WTC11 (cell line): ENCODE data around the gene KRT79.

Experiments
- ATF2 ChIP-seq: sonication (generic); formaldehyde crosslinking; IDR thresholded peaks from 2 replicates; pipeline ENCODE4 v1.8.1; 2022; ENCODE audit warnings: low read depth, missing genetic modification reagents, borderline replicate concordance
- ATF3 ChIP-seq: sonication (generic); formaldehyde crosslinking; conservative IDR thresholded peaks from 2 replicates; pipeline ENCODE4 v1.8.1; 2022; ENCODE audit warnings: mild to moderate bottlenecking, missing genetic modification reagents
- CBFB ChIP-seq: sonication (generic); formaldehyde crosslinking; IDR thresholded peaks from 2 replicates; pipeline ENCODE4 v1.8.1; 2022; ENCODE audit warnings: mild to moderate bottlenecking, low read depth, missing genetic modification reagents
- CREB1 ChIP-seq: sonication (generic); formaldehyde crosslinking; IDR thresholded peaks from 2 replicates; pipeline ENCODE4 v1.8.0; 2023; ENCODE audit warnings: mild to moderate bottlenecking, missing genetic modification reagents
- CREM ChIP-seq: sonication (generic); formaldehyde crosslinking; IDR thresholded peaks from 2 replicates; pipeline ENCODE4 v1.8.1; 2022; ENCODE audit warnings: mild to moderate bottlenecking, missing genetic modification reagents, moderate library complexity
- FOXP1 ChIP-seq: sonication (generic); formaldehyde crosslinking; IDR thresholded peaks from 2 replicates; pipeline ENCODE4 v1.8.0; 2022; ENCODE audit warnings: missing genetic modification reagents, mild to moderate bottlenecking, moderate library complexity, borderline replicate concordance
- IRF2 ChIP-seq: sonication (generic); formaldehyde crosslinking; IDR thresholded peaks from 2 replicates; pipeline ENCODE4 v1.8.0; 2022; ENCODE audit warnings: low read depth, missing genetic modification reagents, borderline replicate concordance
- PRDM15 ChIP-seq: sonication (generic); formaldehyde crosslinking; IDR thresholded peaks from 2 replicates; pipeline ENCODE4 v1.8.0; 2022; ENCODE audit warnings: missing genetic modification reagents
- RELA ChIP-seq: sonication (generic); formaldehyde crosslinking; IDR thresholded peaks from 2 replicates; pipeline ENCODE4 v1.8.1; 2022; ENCODE audit warnings: missing genetic modification reagents, mild to moderate bottlenecking, borderline replicate concordance
- SP1 ChIP-seq: sonication (generic); formaldehyde crosslinking; conservative IDR thresholded peaks from 2 replicates; pipeline ENCODE4 v1.8.1; 2022; ENCODE audit warnings: missing genetic modification reagents
- ZNF121 ChIP-seq: sonication (generic); formaldehyde crosslinking; IDR thresholded peaks from 2 replicates; pipeline ENCODE4 v1.8.0; 2023; ENCODE audit warnings: missing genetic modification reagents
- TF ChIP-seq, protein P1 (sequence below): sonication (generic); formaldehyde crosslinking; IDR thresholded peaks from 2 replicates; pipeline ENCODE4 v1.8.0; 2022; ENCODE audit warnings: mild to moderate bottlenecking, missing genetic modification reagents
- TF ChIP-seq, protein P2 (sequence below): fragments of 200-600 bp; IDR thresholded peaks from 2 replicates; pipeline ENCODE4 v1.8.0; 2022; ENCODE audit warnings: antibody characterized with exemption

DNA sequence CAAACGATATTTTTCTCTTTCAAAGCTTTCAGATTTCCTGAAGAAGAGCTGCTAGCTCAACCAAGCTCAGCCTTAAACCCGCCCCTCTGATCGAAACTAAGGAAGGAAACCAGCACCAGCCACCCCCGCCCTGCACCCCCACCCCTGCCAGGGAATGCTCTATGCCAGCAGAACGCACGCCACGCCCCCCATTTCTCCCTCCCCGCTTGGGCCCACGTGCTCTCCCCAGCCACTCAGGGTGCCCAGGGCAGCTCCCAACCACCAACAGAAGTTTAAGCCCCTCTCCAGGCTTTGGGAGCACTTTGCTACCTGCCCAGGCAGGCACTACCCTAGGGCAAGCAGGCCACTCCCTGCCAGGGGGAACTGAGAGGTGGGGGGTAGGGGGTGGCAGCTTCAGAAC is 33.5 kb upstream of the KRT79 start:
- TF ChIP-seq, protein P1, sequence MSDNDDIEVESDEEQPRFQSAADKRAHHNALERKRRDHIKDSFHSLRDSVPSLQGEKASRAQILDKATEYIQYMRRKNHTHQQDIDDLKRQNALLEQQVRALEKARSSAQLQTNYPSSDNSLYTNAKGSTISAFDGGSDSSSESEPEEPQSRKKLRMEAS (CRISPR knock-in tag): no peak
- TF ChIP-seq, protein P2, sequence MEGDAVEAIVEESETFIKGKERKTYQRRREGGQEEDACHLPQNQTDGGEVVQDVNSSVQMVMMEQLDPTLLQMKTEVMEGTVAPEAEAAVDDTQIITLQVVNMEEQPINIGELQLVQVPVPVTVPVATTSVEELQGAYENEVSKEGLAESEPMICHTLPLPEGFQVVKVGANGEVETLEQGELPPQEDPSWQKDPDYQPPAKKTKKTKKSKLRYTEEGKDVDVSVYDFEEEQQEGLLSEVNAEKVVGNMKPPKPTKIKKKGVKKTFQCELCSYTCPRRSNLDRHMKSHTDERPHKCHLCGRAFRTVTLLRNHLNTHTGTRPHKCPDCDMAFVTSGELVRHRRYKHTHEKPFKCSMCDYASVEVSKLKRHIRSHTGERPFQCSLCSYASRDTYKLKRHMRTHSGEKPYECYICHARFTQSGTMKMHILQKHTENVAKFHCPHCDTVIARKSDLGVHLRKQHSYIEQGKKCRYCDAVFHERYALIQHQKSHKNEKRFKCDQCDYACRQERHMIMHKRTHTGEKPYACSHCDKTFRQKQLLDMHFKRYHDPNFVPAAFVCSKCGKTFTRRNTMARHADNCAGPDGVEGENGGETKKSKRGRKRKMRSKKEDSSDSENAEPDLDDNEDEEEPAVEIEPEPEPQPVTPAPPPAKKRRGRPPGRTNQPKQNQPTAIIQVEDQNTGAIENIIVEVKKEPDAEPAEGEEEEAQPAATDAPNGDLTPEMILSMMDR: no peak
- no peak for TF ChIP-seq IRF2 (CRISPR knock-in tag)
- no peak for TF ChIP-seq ATF2 (CRISPR knock-in tag)
- TF ChIP-seq RELA (CRISPR knock-in tag): no peak
- no peak for TF ChIP-seq CBFB (CRISPR knock-in tag)
- TF ChIP-seq CREB1: no peak
- TF ChIP-seq ATF3: no peak
- no peak for TF ChIP-seq ZNF121 (CRISPR knock-in tag)
- no peak for TF ChIP-seq CREM (CRISPR knock-in tag)
- no peak for TF ChIP-seq SP1 (CRISPR knock-in tag)
- TF ChIP-seq PRDM15 (CRISPR knock-in tag): no peak
- no peak for TF ChIP-seq FOXP1 (CRISPR knock-in tag)
